Right renal cortex interstitium (tissue), 3 donors: ENCODE data around the gene SERPINB12. TPM values are rescaled to one million over a fixed set of nuclear protein-coding genes. Genes with fewer than 3 reads are reported as not detected.

Source experiments
- DNase-seq, 3 donors: peaks; one replicate each; pipeline ENCODE4 v3.0.0-alpha.2; 2013; ENCODE audit warnings: low read depth in 3 of 3, low spot score in 2 of 3
- polyA plus RNA-seq, 3 donors: library from polyadenylated mRNA; unstranded; fragments of 120-200 nt; gene quantifications; one replicate each; pipeline ENCODE4 v1.2.1, GENCODE V29; 2013; ENCODE audit not compliant: insufficient read length in 3 of 3

SERPINB12 gene, protein sequence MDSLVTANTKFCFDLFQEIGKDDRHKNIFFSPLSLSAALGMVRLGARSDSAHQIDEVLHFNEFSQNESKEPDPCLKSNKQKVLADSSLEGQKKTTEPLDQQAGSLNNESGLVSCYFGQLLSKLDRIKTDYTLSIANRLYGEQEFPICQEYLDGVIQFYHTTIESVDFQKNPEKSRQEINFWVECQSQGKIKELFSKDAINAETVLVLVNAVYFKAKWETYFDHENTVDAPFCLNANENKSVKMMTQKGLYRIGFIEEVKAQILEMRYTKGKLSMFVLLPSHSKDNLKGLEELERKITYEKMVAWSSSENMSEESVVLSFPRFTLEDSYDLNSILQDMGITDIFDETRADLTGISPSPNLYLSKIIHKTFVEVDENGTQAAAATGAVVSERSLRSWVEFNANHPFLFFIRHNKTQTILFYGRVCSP
- polyA plus RNA-seq = under 1 TPM in 1 of 3 donors, not detected in 2; 0.10 TPM

DNA sequence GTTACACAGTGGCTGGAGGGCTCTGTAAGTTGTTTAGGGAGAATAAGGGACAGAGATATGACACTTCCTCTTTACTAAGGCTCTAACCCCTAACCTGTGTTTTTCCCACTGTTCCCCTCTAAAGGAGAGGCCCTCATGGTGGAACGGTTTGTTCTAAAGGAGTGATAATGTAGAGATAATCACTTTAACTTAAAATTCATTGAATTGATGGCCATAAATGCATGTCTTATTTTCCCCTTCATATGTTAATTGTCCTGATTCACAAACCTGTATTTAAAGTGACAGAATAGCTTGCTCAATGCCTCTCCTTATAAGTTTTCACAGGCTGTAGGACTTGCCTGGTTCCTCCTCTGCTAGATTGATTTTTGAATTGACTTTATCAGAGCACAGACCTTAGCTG is at the start of gene SERPINB12:
SERPINB12 (plus strand) TSS at position 301 of the 400 bp plus-strand sequence. CDS start 13,791 bp downstream, outside the sequence.
- DNase-seq = no peak

DNA sequence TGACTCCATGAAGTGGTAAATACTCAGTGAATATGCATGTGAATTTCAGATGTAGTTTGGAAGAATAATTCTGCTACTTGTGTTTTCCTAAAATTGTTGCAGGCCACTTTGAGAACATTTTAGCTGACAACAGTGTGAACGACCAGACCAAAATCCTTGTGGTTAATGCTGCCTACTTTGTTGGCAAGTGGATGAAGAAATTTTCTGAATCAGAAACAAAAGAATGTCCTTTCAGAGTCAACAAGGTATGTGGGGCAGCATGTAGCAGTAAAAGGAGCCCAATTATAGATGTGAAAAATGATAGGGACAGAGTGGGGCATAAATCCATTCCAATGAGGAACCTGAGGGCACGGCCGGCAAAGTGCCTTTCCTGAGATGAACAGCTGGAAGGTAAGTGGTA is 49.3 kb upstream of the SERPINB12 start:
- DNase-seq = no peak

DNA sequence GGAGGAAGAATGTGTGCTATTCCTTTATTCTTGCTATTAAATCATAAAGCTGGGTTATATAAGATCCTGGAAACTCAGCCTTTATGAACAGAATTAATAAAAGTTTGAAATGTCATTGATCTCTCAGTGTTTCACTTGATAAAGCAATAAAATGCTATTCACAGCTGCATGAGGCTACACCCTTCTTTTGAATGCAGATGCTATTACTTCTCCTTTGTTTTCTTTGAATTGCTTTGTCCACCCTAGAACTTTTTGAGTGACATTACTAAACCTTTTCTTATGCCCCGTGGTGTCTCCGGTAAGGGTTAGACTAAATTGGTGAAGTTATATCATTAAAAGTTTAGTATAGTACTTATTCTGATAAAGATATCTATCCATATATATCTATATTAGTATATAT is 46.5 kb upstream of the SERPINB12 start:
- DNase-seq = no peak

DNA sequence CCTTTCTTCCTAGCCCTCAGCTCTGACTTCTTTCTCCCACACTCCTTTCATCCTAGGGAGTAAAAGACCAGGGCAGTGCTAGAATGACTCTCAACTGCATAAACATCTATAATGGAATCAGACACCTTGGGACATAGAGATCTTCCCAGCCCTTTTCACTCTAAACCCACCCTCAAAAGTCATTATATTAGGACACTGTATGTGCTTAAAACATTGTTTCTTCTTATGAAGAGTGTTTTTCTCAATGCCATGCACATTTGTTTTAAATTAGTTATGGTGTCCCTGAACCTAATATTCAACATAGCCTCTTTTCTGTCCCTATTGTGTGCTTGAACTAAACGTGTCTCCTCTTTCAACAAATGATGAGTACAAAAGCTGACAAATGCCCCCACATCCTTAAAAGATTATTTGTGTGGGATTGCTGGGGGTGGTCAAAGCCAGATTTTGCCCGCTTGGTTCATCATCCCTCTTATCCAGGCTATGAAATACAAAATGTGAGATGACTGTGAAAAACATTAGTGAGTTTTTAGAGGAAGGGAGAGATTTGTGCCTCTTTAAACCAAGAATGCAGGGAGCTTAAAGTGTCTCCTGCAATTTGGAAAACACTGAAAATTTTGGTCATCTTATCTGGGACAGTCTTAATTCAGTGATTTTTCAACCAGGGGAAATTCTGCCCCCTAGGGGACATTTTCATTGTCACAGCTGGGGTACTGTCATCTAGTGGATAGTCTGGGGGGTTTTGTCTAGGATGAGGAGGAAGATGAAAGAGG is 36.4 kb upstream of the SERPINB12 start:
- no peak for DNase-seq

DNA sequence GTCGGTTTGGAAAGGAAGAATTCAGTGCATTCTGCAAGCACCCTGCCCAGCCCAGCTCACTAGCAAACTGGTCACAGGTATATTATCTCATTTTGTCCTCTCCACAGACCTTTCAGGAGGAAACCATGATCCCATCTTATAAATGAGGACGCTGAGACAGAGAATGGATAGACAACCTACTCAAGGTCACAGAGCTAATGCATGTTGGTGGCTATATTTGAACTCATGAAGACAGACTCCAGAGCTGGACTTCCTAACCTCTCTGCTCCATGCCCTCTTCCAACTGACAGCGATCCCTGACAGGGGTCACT is 35.9 kb upstream of the SERPINB12 start:
- DNase-seq = no peak

DNA sequence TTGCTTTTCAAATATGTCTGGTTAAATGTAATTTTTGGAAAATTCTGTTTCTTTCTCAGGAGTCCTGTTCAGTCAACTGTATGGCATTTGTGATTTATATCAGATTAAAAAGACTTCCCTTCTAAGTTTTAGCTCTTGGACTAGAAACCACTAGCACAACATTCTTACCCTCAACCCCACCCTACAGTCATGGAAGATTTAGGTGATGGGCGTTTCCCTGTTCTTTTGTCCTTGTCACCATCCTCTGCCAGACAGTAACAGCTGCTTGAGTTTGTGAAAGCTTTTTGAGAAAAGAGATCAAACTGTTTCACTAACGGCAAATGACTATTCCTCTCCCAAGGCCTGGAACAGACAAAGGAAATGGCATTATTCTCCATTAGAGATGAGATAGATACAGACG is 33.6 kb upstream of the SERPINB12 start:
- DNase-seq = no peak

DNA sequence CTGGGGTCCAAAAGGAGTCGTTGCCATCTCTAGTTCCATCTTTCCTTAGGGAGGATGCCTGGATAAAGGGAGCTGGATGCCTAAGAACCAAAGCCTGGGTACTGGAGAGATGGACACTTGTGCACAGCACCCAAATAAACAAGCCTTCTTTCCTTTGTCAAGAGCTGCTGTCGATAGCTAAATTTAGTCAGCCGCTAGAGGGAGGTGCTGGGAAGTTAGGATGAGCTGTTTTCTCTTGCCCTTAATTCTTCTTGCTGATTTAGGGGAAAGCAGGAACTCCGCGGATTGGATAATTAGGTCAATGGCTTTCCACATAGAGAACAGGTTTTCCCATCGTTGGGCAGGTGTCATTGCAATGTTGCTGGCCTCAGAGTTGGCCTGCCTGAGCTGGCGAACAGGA is 30.9 kb upstream of the SERPINB12 start:
- no peak for DNase-seq

DNA sequence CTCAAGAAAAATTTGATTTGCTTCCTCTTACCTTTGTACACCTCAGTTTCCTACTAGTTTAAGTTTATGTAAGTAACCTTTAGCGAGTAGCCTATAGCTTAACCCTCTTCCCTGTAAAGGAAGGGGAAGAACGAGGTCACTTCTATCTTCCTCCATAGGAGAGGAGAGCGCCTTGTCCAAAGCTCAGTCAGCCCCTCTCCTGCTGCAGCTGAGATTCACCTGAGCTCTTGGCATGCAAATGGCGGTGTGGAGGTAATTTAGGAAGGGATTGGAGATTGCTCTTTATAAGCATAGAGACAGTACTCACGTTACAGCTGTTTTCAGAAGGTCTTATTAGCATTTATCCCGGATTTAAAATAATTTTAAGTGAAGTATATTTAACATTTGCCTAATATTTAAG is 27.8 kb upstream of the SERPINB12 start:
- DNase-seq = no peak

DNA sequence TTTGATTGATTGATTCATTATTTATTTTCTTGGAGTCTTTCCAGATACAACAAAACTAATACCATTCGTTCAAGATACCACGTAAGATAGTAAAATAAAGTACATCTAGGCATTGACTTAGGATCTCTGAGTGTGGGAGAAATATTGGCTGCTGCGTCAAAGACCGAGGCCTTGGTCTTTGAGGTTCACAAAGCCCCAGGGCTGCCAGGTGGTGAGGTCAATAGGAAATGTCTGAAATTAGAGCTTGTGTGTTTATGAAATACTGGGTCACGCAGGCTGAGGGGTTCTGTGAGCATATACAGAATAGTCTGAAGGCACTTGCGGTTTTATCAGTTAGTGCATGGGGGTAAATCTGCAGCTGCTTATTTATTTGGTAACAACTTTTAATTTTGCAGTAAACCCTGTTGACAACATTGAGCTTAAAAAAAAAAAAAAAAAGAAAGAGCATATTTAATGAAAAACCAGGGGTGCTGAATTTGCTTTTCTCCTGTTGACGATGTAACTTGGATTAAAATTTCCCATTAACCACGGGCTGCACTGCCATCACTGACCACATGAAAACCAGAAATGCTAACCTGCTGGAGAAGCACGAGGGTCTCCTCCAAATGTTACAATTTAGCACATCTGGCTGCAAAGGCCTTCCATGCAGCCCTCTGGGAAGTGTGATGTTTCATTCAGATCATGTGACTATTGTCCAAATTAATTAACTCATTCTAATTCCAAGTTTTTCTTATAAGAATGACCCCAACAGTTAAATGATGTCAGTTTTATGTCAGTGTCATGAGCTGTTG is 27.1 kb upstream of the SERPINB12 start:
- DNase-seq = no peak

DNA sequence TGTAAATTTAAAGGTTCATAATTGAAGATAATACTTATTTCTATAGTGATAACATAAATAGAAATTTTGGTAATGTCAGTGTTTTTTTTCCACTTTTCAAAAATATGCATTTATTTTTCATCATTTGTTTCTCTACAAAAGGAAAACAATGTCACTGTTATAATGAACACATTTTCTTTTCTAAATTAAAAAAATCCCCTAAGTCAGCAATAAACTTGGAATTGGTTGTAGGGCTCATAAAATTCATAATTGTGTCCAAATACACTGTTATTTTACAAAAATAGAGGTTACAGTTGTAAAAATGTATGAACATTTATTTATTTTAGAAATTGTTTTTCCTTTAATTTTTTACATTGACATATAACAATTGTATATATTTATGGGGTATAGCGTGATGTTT is 26.4 kb upstream of the SERPINB12 start:
- DNase-seq = no peak

DNA sequence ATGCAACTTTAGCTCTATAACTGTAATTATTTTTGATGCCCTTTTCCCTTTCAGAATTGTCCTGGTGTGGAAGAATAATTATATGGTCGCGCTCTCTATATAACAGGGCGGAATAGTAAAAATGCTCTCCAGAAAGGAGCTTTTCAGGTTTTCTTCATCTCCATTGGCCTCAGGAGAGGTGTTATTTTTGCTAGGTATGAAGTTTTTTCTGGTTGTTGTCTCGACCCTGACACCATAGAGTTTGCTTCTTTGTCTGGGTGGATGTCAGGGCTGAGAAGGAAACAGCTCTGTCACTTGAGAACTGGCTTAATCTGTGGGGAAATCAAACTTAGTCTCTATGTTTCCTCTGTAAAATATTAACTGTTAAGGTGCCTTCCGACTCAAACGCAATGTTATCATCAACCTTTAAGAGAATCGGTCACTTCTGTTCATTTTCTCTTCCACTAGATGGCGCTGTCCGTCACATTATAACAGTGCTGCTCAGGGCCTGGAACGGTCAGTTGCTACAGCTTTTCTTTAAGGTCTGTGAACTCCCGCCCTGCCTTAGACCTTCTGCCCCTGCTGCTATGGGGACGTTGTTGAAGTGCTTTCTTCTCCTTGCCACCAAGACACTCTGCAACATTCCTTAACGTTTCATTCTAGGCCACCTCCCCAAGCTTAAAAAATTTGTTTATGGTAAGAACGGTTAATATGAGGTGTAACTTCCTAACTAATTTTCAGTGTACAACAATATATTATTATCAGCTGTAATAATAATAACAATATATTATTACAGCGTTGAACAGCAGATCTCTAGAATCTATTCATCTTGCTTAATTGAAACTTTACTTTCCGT is 23.8 kb upstream of the SERPINB12 start:
- DNase-seq = peak; percentile 68 to 72 (median 70)

DNA sequence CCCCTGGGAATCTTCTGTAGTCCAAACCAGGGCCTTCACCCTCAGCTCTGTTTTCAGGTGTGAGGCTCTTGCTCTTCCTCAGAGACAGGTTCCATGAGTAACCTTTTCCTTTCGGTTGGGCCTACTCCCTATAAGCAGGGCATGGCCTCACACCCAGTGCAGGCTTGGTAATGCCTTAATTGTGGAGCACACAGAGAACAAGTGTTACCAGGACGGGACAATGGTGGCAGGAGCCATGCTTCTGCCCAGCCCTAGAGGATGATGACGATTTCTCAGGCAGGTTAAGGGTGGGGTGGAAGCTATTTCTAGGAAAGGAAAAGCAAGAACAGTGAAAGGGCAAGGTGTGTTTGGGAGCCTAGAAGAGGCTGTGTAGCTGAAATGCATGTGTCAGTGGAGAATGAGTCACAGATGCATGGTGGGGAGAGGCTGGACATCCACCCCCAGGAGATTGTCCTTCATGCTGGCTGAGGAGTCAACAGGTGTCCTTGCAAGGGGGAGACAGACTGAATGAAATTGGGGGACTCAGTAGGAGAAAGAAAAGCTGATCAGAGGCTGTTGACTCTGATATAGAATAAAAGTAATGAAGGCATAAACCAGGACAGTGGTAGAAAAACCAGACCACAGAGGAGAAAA is 22.0 kb upstream of the SERPINB12 start:
- DNase-seq = no peak

DNA sequence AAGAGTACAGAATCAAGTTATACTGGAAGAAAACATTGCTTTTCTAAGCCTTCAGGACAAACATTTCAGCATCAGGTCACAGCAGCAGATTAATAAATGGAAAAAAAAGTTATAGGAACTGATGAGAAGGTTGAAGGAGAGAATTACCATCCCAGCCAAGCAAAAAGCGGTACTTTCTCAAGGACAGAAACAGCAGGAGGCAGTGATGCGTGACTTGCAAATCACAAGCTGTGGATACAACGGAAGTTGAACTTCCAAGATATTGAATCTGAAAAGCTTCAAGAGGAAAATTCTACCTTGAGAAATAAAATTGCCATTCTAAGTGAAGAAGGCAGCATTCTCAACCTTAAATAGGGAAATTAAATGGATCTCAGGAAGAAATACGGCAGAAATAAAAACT is 18.5 kb upstream of the SERPINB12 start:
- no peak for DNase-seq

DNA sequence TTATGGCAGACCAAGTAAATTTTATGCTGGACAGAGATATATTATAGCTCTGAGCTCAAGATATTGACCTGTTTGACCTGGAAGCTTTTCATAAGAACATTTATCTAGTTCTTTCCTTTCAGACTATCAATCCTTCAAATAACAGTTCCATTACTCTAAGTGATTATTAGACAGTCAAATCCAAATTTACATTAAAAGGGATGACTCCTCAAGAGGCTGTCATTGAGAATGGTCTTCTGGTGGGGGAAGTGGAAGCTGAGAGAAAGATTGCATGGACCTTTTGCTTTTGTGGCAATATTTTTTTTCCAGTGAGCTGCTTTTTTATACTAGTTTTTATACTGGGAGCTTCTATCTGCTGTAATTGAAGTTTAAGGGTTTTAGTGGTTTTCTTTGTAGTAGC is 14.9 kb upstream of the SERPINB12 start:
- no peak for DNase-seq

DNA sequence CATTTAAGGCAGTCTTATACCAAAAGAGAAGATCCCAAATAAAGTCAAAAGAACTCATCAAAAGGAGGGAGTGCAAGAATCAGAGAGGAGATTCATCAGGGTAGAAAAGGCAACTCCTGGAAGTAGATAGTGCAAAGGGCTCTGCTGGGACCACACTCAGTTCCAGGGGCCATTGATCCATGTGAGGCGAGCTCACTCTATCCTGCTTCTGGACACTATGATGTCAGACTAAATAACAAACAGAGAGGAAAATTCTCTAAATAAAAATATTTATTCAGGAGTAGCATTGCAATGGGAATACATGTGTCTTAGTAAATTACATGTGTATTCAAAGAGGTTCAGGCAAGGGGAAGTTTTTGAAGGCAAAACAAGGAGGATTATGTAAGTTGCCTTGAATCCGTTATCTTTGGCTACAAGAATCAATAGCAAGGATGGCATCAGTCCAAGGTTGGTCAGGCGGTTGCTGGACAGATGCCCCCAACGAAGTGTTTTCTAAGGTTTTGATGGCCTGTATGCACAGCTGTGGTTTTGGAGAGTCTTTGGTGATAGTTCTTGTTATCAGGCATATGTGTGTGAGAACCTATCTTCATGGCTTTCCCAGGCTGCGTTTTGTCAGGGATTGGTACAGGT is 13.2 kb upstream of the SERPINB12 start:
- DNase-seq = no peak

DNA sequence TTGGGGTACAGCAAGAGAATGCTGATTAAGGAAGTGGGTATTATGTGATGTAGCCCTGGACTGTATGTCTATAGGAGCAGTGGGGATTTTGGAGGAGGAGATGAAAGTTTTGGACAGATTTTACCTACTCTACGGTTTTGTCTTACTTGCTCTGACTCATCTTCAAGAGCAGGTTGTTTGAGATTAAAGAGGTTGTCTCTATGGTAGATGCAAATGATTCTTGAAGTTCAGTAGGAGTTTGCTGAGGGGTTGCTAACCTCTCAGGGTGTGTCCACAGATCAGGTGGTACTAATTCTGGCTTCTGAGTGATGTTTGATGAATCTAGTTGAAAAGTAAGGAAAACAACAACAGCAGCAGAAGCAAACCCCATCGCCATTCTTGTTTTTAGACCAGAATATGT is 9.7 kb upstream of the SERPINB12 start:
- no peak for DNase-seq

DNA sequence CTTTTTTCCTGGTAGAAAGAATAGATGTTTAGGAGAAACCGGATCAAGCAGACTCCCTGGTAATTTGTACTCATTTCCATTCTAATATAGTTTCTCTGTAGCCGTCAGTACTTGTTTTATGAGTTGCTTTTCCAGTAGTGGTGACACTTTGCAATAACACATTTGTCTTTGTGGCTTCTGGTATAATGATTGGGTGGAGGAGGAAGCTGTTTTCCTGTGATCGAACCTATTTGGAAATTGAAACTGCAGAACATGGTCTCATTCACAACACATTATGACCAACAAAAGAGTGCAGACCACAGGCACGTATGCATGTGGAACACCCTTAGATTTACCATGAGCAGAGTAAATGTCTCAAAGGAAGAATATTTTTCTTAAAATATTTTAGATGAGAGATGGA is 7.6 kb upstream of the SERPINB12 start:
- no peak for DNase-seq

DNA sequence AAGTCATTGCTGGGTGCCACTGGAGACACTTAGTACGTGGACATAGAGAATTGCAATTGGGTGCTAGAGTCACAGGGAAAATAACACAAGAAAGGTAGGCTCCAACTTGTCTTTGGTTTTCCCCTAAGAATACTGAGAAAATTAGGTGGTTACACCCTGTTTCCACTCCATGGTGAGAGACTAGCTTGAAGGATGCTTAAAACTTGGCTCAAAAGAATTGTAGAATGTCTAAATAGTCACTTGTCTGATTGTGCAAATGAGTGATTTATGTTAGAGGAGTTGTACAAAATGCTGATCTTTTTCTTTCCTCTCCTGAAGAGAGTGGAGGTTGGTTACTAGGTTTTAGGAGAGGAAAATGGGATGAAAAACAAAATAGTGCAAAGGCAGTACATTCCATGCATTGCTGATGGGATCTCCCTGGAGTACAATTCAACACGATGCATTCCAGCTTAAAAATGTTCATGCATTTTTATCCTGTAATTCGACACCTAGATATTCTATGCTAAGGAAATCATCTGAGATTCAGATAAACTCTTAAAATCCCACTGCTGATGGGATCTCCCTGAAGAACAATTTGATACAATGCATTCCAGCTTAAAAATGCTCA is 2.2 kb upstream of the SERPINB12 start:
- no peak for DNase-seq

DNA sequence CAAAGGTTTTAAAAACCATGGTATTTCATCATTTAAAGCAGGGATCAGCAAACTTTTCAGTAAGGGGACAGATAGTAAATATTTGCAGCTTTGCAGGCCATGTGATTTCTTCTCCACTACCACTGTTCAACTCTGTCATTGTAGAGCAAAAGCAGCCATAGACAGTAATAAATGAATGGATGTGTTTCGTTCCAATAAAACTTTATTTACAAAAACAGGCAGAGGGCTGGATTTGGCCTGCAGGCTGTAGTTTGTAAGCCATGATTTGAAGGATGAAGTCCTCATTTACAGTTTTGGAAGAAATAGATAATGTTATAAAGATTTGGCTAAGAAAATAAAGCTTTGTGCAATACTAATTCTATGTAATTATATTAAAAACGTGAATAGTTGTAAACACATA is 1.8 kb downstream of the SERPINB12 start:
- DNase-seq = no peak
